Kasumi-1 (cell line): ENCODE measurements around the gene SEMG2.

Experiments used
- DNase-seq, 2 experiments: peaks; one replicate each; lab custom pipeline; 2025; lab: John Stamatoyannopoulos, UW

Gene SEMG2

DNA sequence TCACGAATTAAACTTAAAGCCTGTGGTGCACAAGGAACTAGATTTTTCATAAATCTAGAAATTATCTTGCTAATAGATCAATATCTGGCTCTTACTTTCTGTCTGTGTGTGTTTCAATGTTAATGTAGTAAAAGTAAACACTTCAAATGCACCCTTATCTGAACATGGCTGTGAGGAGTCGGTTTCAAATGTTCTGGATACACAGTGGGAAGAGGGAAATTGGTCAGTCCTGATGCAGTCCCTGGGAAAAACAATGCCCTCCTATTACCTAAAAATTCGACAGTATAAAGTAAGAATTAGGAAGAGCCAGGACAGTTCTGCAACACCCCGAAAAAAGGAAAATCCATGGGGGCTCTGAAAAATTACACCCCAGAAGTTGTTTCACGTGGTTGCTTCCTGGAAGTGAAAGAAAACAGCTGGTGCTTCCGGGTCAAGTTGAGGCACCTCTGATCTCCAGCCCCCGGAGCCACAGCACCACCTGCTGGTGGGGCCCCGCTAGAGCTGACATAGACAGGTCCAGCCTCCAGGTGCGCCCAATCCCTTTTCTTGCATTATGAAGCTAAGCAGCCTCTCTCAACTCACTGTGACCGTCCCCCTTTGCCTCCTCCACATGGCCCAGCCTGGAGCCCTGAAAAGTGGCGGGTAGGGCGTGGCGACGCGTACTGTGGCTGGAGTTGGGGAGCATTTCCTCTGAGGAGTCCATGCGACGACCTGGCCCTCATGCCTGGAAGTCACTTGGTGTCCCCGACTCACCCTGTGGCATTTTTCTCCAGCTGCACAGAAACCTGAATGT lies 8.3 kb downstream of the SEMG2 start:
- DNase-seq: peak in 1 of 2 experiments; percentile 11

GRCh38 chr20:45230631-45231030 lies 9.5 kb downstream of the SEMG2 start:
- no peak for DNase-seq

GRCh38 chr20:45235995-45236394 lies 14.8 kb downstream of the SEMG2 start:
- no peak for DNase-seq

- no peak for DNase-seq
Measured at GRCh38 chr20:45238139-45238538, 17.0 kb downstream of the SEMG2 start.

DNA sequence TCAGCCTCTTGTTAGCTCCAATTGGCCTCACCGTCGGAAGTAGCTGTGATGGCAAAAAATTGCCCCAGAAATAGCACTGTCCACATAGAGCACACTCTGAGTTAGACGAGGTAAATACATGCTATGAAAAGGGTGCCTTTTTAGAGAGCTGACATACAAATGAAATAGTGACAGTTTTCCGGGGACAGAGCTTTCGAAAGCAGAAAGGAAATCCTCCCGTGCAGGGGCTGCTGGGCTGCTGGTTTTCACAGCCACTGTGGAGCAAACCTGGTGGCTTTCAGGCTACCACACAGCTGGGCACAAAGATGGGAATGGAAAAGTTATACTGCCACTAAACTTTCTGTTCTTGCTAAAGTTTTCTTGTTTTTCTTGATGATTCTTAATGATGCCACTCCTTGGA lies 24.9 kb downstream of the SEMG2 start:
- DNase-seq: peak; percentile 23 to 31

DNA sequence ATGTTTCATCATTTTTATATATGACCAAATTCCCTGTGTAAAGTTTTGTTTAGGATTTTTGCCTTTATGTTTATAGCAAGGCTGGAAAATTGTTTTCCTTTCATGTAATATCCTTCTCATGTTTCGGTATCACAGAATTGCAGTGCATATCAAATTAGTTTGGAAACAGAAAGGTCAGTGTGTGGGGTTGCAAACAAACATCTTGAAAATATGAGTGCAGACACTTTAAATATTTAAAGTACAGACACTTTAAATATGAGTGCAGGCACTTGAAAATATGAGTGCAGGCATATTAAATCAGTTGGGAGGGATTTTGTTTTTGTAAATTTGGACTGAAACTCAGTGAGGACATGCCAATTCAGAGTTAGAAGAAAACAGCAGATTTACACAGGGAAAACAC lies 26.7 kb downstream of the SEMG2 start:
- DNase-seq: no peak

DNA sequence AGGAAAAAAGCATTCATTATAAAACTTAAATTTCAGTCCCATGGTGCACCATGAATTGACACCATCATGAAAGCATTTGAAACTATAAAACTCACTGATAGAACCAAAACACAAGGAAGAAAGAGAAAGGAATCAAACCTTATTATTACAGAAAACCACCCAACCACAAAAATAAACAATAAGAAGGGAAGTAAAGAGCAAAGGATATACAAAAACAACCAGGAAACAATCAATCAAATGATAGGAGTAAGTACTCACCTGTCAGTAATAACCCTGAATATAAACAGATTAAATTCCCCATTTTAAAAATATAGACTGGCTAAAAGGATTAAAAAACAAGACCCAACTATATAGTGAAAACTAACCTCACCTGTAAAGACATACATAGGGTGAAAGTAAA lies 27.4 kb downstream of the SEMG2 start:
- no peak for DNase-seq

GRCh38 chr20:45251884-45252560 lies 30.8 kb downstream of the SEMG2 start:
- DNase-seq: no peak

DNA sequence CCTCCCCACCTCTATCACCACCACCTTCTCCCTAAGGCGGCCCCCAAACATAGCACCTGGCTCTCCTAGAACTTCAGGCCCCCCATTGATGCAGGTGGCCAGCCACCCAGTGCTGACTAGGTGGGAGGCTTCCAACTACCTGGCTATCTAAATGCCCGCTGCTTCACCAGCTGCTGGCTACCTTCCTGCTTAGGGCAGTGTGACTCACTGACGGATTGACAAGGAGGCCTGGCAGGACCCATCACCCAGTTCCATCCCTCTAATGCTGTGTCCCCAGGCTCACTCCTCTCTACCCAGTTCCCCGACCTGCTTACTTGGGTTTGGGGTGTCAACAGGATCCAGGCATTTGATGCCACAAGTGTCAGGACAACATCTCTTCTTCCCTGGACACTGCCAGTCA lies 32.1 kb downstream of the SEMG2 start:
- DNase-seq: no peak

DNA sequence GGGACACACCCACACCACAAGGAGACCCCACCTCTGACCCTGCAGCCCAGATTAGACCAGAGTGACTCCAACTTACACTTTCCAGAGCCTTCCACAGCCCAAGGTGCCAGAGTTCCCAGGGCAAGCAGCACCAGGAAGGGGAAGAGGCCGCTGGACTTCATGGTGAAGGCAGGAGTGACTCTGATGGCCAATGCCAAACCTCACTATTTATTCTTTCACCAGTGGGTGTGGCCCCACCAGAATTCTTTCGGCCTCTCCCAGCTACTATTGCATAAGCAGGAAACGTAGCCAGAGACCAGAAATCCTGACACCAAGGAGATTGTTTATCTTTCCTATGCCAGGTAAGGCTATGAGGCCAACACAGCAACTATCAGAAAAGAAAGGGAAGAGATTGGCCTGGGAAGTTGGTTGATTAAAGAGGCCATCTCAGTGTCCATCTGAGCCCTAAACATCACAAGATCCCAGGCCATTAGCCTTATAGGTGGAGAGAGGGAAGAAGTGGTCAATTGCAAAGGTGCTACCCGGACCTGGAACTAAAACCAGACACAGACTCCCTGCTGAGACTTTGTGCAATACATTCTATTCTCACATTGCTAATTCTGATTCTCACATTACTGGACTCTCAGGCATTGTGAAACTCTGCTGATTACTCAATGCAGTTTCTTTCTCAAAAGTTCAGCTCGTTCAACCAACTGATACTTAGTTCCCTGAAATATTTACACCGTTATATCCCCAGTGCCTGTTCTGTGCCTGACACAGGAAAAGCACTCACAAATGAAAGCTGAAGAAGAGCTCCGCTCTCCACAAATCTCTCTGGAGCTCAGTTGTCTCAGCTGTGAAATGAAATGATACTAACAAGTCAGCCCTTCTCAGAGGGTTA lies 33.5 kb downstream of the SEMG2 start, which contains the start of gene SLPI:
SLPI (minus strand) TSS at position 182 of the 880 bp plus-strand sequence; CDS start at position 161, 21 bp downstream.
- DNase-seq: peak; percentile 49 to 52

DNA sequence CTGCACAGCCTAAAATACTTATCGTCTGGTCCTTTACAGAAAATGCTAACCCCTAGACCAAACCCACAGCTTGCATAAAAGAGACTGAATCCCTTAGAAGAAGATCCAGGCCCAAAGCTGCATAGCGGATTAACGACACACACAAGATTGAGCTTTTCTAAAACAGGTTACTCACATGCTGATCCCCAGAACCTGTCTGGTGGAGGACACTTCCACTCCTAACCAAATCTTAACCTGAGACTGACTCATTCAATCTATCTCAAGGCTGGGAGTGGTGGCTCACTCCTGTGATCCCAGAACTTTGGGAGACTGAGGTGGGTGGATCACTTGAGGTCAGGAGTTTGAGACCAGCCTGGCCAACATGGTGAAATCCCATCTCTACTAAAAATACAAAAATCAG lies 36.0 kb downstream of the SEMG2 start:
- no peak for DNase-seq

DNA sequence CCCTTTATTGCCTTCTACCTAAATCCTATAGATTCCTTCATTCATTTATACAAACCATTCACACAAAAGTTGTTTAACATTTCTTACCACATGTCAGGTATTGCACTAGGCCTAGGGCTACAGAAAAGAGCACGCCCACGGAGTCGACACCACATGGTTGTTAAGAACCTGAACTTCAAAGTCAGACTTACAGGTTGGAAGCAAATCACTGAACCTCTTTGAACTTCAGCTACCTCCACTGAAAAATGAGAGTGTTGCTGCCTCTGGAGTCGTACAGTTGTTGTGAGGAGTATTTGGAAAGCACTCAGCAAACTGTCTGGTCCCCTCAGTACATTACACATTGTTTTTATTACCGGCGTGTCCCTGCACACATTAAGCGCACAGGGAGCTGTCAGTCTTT lies 36.5 kb downstream of the SEMG2 start:
- DNase-seq: no peak

- DNase-seq: no peak
Measured at GRCh38 chr20:45258259-45258658, 37.1 kb downstream of the SEMG2 start.

DNA sequence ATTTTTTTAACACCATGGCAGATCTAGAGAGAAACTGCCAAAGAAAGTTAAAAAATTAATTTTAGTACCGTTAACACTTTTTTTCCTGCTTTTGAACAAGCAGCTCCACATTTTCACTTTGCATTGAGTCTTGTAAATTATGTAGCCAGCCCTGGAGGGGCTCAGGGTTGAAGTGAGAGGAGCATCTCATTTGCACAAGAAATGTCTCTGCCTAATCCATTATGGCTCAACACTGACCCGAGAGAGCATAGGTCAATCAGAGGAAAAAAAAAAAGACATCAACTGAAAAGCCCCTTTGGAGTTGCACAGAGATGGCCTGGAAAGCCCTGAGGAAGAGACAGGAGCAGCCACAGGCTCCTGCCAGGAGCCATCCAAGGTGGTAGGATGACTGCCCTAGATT lies 37.5 kb downstream of the SEMG2 start:
- no peak for DNase-seq

- DNase-seq: no peak
Measured at GRCh38 chr20:45263556-45264266, 42.5 kb downstream of the SEMG2 start.

GRCh38 chr20:45266977-45267376 lies 45.8 kb downstream of the SEMG2 start:
- no peak for DNase-seq

DNA sequence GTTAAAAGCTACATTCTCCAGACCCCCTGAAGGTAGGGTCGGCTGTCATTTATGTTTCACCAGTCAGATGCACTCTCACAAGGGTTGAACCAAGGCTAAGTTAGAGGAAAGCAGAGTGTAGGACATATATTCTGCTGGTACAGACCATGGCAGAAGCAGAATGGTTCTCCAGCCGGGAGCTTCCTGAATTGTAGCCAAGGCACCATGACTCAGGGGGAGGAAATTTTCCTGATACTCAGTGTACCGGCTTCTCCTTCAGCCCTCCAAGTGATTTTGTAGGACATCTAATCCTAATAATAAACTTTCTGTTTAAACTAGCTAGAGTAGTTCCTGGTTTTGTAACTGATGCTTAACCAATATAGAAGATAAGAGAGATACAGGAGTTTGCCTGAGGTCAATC lies 47.4 kb downstream of the SEMG2 start:
- DNase-seq: no peak

- no peak for DNase-seq
Measured at GRCh38 chr20:45269056-45269455, 47.9 kb downstream of the SEMG2 start.

DNA sequence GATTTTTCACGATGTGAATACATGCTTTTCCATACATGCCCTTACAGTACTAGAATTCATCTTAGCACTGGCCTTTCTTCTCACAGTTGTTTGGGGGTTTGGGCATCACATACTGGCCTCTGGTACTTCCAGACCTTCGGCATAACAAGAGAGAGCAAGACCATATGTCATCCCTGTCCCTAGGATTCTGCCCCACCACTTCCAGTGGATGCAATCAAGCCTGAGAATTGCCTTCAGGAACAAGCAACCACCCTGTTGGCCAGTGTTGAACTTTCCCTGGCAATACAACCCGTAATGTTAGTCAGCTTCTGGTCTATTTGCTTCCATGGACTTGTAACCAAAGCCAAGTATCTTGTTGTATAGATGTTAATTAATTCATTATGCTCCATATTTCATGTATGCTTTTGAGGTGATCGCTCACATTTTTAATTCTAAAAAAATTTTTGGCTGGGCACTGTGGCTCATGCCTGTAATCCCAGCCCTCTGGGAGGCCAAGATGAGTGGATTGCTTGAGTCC lies 48.6 kb downstream of the SEMG2 start:
- no peak for DNase-seq
